Activated naive CD4-positive, alpha-beta T cell treated with anti-CD3 and anti-CD28 coated beads, Interleukin-2, amount 50 U/mL, for 16 hours (primary cell): ENCODE results near the gene YEATS2.
"Not testable (repeated sequence)": the region's sequence is repeated elsewhere in the genome, so short reads cannot be mapped to it uniquely, and the experiment has no call there.

Experiments used
- DNase-seq: peaks from one replicate; pipeline ENCODE4 v3.0.0-alpha.2; 2020

Gene YEATS2

DNA sequence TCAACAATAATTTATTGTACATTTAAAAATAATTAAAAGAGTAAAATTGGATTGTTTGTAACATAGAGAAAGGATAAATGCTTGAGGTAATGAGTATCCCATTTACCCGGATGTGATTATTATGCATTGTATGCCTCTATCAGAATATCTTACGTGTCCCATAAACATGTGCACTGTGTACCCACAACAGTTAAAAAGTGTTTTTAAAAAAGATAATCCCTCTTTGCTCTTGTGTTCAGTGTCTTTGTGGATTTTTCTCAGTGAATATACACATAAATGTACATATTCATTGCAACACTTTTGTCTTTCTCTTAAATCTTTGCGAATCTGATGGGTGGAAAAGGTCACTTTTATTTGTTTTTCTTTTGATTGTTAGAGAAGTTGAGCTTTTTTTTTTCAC is 20.4 kb downstream of the YEATS2 start:
- no peak for DNase-seq

DNA sequence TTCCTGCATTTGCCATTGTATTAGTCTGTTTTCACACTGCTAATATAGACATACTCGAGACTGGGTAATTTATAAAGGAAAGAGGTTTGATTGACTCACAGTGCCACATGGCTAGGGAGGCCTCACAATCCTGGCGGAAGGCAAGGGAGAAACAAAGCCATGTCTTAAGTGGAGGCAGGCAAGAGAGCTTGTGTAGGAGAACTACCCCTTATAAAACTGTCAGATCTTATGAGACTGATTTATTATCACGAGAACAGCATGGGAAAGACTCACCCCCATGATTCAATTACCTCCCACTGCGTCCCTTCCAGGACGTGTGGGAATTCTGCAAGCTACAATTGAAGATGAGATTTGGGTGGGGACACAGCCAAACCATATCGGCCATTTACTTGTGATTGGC is 27.8 kb downstream of the YEATS2 start:
- DNase-seq = no peak

GRCh38 chr3:183728204-183728603 is 30.6 kb downstream of the YEATS2 start:
- no peak for DNase-seq

GRCh38 chr3:183730361-183730760 is 32.8 kb downstream of the YEATS2 start:
- no peak for DNase-seq

DNA sequence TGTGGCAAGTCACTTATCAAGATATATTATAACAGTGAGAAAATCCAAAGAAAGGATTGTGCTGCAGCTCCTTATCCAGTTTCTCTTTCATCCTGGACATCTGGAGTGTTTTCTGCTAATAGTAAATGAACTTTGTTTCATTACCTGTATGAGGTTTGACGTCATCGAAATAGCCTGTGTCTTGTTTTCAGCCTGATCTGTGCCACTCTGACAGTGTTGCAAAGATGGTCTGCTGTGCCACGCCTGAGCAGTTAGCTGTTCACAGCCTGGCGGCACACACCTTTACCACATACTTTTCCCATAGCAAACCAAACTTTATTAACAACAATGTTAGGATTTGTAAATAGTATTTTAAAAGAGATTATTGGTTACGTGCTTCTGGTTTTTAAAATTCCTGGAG is 34.0 kb downstream of the YEATS2 start:
- DNase-seq = no peak

DNA sequence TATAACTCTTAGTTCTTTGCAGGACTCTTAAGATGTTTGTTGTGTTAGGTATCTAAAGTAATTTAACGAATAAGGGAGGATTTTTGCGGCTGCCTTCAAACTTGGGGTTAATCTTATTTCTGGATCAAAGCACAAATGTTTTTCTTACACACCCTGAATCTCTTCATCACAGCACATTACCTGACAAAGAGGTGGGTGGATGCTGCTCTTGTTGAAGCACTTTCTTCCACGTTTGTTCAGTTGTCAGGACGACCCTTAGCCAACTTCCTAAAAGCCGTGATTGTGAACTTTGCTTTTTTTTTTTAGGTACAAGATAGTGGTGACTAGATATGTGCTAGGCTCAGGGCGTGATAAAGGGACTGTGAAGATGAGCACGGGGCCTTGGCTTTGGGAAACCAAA is 36.0 kb downstream of the YEATS2 start:
- DNase-seq = no peak

GRCh38 chr3:183734750-183735494 is 37.3 kb downstream of the YEATS2 start:
- no peak for DNase-seq

GRCh38 chr3:183737116-183737515 is 39.5 kb downstream of the YEATS2 start:
- no peak for DNase-seq

- not testable (repeated sequence) for DNase-seq
These were observed 42.6 kb downstream of the YEATS2 start for GRCh38 chr3:183740154-183740553.

GRCh38 chr3:183743231-183743630 is 45.6 kb downstream of the YEATS2 start:
- no peak for DNase-seq

DNA sequence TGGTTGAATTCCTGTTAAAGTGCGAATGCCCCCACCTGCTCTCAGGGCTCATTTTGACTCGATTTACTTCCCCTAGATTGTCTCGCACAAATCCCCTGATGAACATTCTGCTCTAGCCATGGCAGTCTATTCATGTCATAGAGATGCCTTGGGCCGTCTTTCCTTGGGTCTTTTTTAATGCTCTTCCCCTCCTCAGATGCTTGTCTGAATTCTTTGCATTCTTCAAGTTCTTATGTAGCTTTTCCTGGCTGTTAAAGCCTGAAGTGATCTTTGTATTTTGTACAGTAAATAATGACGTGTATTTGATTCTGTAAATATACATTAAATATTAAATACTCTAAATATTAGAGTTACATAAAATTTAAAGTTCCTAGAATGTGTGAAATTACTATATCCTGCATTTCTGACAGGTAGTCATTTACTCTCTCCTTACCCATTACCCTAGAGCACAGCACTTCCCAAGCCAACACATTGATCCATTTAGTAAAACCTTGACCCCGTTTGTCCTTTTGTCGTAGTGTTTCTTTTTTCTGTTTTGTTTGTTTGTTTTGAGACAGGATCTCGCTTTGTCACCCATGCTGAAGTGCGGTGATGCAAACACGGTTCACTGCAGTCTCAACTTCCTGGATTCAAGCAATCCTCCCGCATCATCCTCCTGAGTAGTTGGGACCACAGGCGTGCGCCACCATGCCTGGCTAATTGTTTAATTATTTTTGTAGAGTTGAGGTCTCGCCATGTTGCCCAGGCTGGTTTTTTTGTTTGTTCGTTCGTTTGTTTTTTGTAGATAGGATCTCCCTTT is 47.9 kb downstream of the YEATS2 start:
- DNase-seq = no peak

GRCh38 chr3:183754052-183754451 is 56.5 kb downstream of the YEATS2 start:
- no peak for DNase-seq

DNA sequence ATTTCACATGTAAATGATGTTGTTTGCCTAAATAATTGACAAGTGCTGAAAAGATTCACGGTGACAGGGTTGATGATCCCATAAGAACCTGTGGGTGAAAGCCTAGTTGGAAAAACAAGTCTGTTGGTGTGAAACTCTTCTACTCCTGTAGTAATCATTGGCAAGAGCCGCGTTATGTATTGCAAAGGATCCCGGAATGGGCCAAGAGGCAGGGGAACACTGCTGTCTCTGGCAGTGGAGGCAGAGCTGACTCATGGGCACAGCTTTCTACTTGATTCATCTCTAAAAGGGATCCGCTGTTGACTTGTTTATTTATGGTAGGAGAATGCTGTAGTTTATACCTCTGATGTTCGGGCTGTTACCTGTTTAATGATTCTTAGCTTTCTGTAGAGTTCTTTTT is 64.7 kb downstream of the YEATS2 start:
- DNase-seq = no peak

- no peak for DNase-seq
These were observed 67.5 kb downstream of the YEATS2 start for GRCh38 chr3:183764847-183765731.

DNA sequence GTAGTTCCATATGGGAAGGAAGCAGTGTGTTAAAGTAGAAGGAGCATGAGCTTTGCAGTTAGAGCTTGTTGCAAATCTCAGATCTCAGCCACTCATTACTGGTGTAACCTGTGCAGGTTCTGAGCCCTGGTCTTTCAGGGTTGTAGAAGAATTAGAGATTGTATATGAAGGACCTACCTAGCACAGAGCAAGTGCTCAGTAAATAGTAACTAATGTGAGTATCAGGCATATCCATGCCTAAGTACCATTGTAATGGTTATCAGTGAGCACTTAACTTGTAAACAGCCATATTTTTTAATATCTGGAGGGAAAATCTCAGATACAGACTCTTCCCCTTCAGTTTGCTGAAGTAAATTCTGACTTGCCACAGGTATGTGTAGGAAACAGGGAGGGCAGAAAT is 68.5 kb downstream of the YEATS2 start:
- no peak for DNase-seq

DNA sequence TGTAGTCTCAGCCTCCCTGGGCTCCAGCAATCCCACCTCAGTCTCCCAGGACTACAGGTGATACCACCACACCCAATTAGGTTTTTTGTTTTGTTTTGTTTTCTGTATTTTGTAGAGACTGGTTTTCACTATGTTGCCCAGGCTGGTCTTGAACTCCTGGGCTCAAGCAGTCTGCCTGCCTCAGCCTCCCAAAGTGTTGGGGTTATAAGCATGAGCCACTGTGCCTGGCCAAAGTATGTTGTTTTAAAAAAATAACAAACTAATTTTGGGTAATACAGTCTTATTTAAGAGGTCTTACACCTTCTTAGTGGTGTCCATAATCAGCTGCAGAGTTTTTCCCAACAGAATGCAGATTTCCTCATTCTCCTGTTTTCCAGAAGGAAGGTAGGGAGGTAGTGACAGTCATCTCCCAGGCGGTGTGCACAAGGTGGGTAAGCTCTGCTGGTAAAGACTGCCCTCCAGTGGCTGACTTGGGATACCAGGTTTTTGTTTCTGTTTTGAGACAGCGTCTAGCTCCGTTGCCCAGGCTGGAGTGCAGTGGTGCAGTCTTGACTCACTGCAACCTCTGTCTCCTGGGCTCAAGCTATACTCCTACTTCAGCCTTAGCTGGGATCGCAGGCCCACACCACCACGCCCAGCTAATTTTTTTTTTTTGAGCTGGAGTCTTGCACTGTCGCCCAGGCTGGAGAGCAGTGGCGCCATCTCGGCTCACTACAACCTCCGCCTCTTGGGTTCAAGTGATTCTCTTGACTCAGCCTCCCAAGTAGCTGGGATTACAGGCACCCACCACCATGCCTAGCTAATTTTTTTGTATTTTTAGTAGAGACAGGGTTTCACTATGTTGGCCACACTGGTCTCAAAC is 69.4 kb downstream of the YEATS2 start:
- DNase-seq = peak; percentile 71

DNA sequence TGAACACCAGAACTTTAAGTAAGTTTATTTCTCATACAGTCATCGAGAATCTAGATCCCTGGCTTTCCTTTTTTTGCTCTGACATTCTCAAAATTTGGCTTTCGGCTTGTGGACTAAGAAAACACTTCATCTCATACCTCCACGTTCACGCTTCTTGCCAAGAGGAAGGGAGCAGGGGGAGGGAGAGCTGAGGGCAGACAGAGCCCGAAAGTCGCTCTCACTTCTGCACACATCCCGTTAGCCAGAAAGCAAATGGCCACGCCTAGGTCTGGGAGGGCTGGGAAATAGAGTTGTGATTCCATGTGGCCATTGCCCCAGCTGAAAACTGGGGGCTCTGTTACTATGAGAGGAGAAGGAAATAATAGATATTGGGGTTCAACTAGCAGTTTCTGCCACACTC is 70.5 kb downstream of the YEATS2 start:
- no peak for DNase-seq

DNA sequence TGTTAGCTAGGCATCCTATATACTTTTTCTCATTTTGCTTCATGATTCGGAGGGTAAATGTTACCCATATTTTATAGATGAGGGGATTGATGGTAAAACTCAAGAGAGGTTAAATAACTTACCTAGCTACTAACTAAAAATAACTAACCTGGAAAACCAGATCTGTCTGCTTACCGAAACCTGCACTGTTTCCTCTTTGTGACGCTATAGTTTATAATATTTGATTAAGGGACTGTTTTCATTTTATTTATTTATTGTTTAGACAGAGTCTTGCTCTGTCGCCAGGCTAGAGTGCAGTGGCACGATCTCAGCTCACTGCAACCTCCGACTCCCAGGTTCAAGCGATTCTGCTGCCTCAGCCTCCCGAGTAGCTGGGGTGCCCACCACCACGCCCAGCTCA is 71.9 kb downstream of the YEATS2 start:
- no peak for DNase-seq

GRCh38 chr3:183774631-183775030 is 77.0 kb downstream of the YEATS2 start:
- no peak for DNase-seq

- no peak for DNase-seq
These were observed 78.2 kb downstream of the YEATS2 start for GRCh38 chr3:183775781-183776180.

DNA sequence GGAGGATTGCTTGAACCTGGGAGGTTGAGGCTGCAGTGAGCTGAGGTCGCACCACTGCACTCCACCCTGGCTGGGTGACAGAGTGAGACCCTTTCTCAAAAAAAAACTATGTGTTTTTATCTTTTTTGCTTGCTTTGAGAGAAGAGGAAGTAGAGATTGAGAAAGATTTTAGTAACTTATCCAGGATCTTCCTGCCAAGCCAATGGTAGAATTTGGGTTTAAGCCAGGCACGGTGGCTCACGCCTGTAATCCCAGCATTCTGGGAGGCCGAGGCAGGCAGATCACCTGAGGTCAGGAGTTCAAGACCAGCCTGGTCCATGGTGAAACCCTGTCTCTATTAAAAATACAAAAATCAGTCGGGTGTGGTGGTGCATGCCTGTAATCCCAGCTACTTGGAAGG is 78.9 kb downstream of the YEATS2 start:
- DNase-seq = not testable (repeated sequence)

- DNase-seq = no peak
These were observed 79.5 kb downstream of the YEATS2 start for GRCh38 chr3:183777016-183777618.
